SU-DHL-6 (cell line): ENCODE data around the gene ABITRAM.
"Not testable (repeated sequence)": the region's sequence is repeated elsewhere in the genome, so short reads cannot be mapped to it uniquely, and the experiment has no call there.

Source experiments
- H2AFZ ChIP-seq: fragments of 200-600 bp; sonication (generic); 2 replicates; pipeline ENCODE4 v1.6.1; 2014; ENCODE audit warnings: low read depth, mild to moderate bottlenecking, moderate library complexity, mixed read lengths, antibody characterized with exemption, low read length; ENCODE audit not compliant: severe bottlenecking
- H3F3A ChIP-seq: fragments of 200-600 bp; shearing (Covaris generic); 2 replicates; pipeline ENCODE4 v1.6.0; 2016; ENCODE audit warnings: antibody characterized with exemption, mild to moderate bottlenecking; ENCODE audit not compliant: insufficient read depth
- H3K27ac ChIP-seq: fragments of 200-600 bp; sonication (generic); 2 replicates; pipeline ENCODE4 v1.5.1; 2016; ENCODE audit warnings: low read depth, mild to moderate bottlenecking, low read length, moderate library complexity, mixed read lengths
- H3K27me3 ChIP-seq: fragments of 200-600 bp; sonication (generic), shearing (Covaris generic); 2 replicates; pipeline ENCODE4 v1.6.0; 2014; ENCODE audit warnings: mild to moderate bottlenecking, low read length
- H3K36me3 ChIP-seq: fragments of 200-600 bp; sonication (generic); 2 replicates; pipeline ENCODE4 v1.6.1; 2014; ENCODE audit warnings: mild to moderate bottlenecking, low read length, mixed read lengths
- H3K4me2 ChIP-seq: fragments of 300-600, 200-600 bp; shearing (Covaris generic), sonication (generic); 2 replicates; pipeline ENCODE4 v1.6.0; 2014; ENCODE audit warnings: low read length, low read depth, mild to moderate bottlenecking; ENCODE audit not compliant: poor library complexity, severe bottlenecking
- H3K4me3 ChIP-seq: fragments of 200-600 bp; sonication (generic); 2 replicates; pipeline ENCODE4 v1.5.1; 2014; ENCODE audit warnings: antibody characterized with exemption, low read length, mild to moderate bottlenecking, mixed read lengths; ENCODE audit not compliant: insufficient read depth, poor library complexity, severe bottlenecking
- H3K79me2 ChIP-seq: fragments of 200-600 bp; sonication (generic); 2 replicates; pipeline ENCODE4 v1.6.1; 2014; ENCODE audit warnings: mild to moderate bottlenecking, low read length, moderate library complexity; ENCODE audit not compliant: insufficient read depth
- H3K9ac ChIP-seq: fragments of 200-600 bp; sonication (generic); 2 replicates; pipeline ENCODE4 v1.7.0; 2014; ENCODE audit warnings: mild to moderate bottlenecking, low read length
- H3K9me2 ChIP-seq: fragments of 200-600 bp; sonication (generic); replicated peaks from 2 replicates; pipeline ENCODE4 v1.6.1; 2014; ENCODE audit warnings: low read length; ENCODE audit not compliant: insufficient read depth
- H3K9me3 ChIP-seq: fragments of 200-600 bp; sonication (generic); 2 replicates; pipeline ENCODE4 v1.6.1; 2014; ENCODE audit warnings: low read length, mixed read lengths; ENCODE audit not compliant: insufficient read depth
- H4K20me1 ChIP-seq: fragments of 200-600 bp; sonication (generic); 2 replicates; pipeline ENCODE4 v1.6.1; 2014; ENCODE audit warnings: low read depth, mild to moderate bottlenecking, antibody characterized with exemption, low read length, moderate library complexity, mixed read lengths
- EZH2phosphoT487 ChIP-seq: fragments of 200-600 bp; sonication (generic), shearing (Covaris generic); conservative IDR thresholded peaks from 2 replicates; pipeline ENCODE4 v1.6.1; 2018; ENCODE audit warnings: mild to moderate bottlenecking, antibody characterized with exemption, low read length, moderate library complexity, mixed read lengths
- TF ChIP-seq, protein P1 (sequence below): fragments of 200-600 bp; sonication (generic); IDR thresholded peaks from one replicate; pipeline ENCODE4 v1.5.1; 2017; ENCODE audit warnings: antibody characterized with exemption, mild to moderate bottlenecking, low read length, moderate library complexity; ENCODE audit not compliant: insufficient read depth, poor library complexity, severe bottlenecking

Gene ABITRAM

GRCh38 chr9:108967916-108968315 is 33.7 kb downstream of the ABITRAM start:
- H3K27me3 ChIP-seq, result no peaks in the 10 kb centered on the region
- no peak overlapping the region for H3K4me2 ChIP-seq
- TF ChIP-seq, protein P1, sequence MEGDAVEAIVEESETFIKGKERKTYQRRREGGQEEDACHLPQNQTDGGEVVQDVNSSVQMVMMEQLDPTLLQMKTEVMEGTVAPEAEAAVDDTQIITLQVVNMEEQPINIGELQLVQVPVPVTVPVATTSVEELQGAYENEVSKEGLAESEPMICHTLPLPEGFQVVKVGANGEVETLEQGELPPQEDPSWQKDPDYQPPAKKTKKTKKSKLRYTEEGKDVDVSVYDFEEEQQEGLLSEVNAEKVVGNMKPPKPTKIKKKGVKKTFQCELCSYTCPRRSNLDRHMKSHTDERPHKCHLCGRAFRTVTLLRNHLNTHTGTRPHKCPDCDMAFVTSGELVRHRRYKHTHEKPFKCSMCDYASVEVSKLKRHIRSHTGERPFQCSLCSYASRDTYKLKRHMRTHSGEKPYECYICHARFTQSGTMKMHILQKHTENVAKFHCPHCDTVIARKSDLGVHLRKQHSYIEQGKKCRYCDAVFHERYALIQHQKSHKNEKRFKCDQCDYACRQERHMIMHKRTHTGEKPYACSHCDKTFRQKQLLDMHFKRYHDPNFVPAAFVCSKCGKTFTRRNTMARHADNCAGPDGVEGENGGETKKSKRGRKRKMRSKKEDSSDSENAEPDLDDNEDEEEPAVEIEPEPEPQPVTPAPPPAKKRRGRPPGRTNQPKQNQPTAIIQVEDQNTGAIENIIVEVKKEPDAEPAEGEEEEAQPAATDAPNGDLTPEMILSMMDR, result no peak
- no peak for TF ChIP-seq EZH2phosphoT487
- no peaks in the 10 kb centered on the region for H3K79me2 ChIP-seq
- no peaks in the 10 kb centered on the region for H4K20me1 ChIP-seq
- no peaks in the 10 kb centered on the region for H3F3A ChIP-seq
- H3K9me2 ChIP-seq, result no peaks in the 10 kb centered on the region
- H2AFZ ChIP-seq, result no peak overlapping the region
- H3K36me3 ChIP-seq, result peaks cover 14% of the 10 kb centered on the region
- no peak overlapping the region for H3K4me3 ChIP-seq
- no peak overlapping the region for H3K9ac ChIP-seq
- no peaks in the 10 kb centered on the region for H3K9me3 ChIP-seq
- no peak overlapping the region for H3K27ac ChIP-seq

DNA sequence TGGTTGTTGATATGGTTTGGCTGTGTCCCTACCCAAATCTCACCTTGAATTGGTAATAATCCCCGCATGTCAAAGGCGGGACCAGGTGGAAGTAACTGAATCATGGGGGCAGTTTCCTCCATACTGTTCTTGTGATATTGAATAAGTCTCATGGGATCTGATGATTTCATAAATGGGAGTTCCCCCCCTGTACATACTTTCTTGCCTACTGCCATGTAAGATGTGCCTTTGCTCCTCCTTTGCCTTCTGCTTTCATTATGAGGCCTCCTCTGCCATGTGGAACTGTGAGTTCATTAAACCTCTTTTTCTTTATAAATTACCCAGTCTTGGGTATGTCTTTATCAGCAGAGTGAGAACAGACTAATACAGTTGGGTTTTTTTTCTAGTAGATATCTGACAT is 37.2 kb downstream of the ABITRAM start:
- H3F3A ChIP-seq, H3K27ac ChIP-seq, H3K79me2 ChIP-seq, H3K27me3 ChIP-seq, H3K9ac ChIP-seq, H3K4me2 ChIP-seq, H2AFZ ChIP-seq, H3K9me3 ChIP-seq, H3K9me2 ChIP-seq, H4K20me1 ChIP-seq, H3K4me3 ChIP-seq: not testable (repeated sequence)
- peaks cover 11% of the 10 kb centered on the region for H3K36me3 ChIP-seq

- no peaks in the 10 kb centered on the region for H3K9me2 ChIP-seq
- H3K4me3 ChIP-seq, result no peak overlapping the region
- H3K9me3 ChIP-seq, result no peaks in the 10 kb centered on the region
- H3K27ac ChIP-seq, result no peak overlapping the region
- no peak for TF ChIP-seq EZH2phosphoT487
- TF ChIP-seq, protein P1, result no peak
- H3F3A ChIP-seq, result no peaks in the 10 kb centered on the region
- no peak overlapping the region for H3K9ac ChIP-seq
- no peak overlapping the region for H3K4me2 ChIP-seq
- H3K27me3 ChIP-seq, result no peaks in the 10 kb centered on the region
- no peaks in the 10 kb centered on the region for H4K20me1 ChIP-seq
- no peak overlapping the region for H2AFZ ChIP-seq
- H3K36me3 ChIP-seq, result peaks cover 11% of the 10 kb centered on the region
- no peaks in the 10 kb centered on the region for H3K79me2 ChIP-seq
Measured at GRCh38 chr9:108972186-108972585, 38.0 kb downstream of the ABITRAM start.

- no peak overlapping the region for H3K27ac ChIP-seq
- H3K4me3 ChIP-seq, result no peak overlapping the region
- H3F3A ChIP-seq, result no peaks in the 10 kb centered on the region
- no peaks in the 10 kb centered on the region for H3K79me2 ChIP-seq
- no peaks in the 10 kb centered on the region for H4K20me1 ChIP-seq
- no peak overlapping the region for H3K9ac ChIP-seq
- H3K4me2 ChIP-seq, result no peak overlapping the region
- TF ChIP-seq, protein P1, result no peak
- TF ChIP-seq EZH2phosphoT487, result no peak
- no peaks in the 10 kb centered on the region for H3K9me2 ChIP-seq
- no peaks in the 10 kb centered on the region for H3K27me3 ChIP-seq
- H2AFZ ChIP-seq, result no peak overlapping the region
- no peaks in the 10 kb centered on the region for H3K9me3 ChIP-seq
- peaks cover 11% of the 10 kb centered on the region for H3K36me3 ChIP-seq
Measured at GRCh38 chr9:108972626-108973209, 38.5 kb downstream of the ABITRAM start.
